ENCODE results near the gene CREM.

The CREM gene

DNA sequence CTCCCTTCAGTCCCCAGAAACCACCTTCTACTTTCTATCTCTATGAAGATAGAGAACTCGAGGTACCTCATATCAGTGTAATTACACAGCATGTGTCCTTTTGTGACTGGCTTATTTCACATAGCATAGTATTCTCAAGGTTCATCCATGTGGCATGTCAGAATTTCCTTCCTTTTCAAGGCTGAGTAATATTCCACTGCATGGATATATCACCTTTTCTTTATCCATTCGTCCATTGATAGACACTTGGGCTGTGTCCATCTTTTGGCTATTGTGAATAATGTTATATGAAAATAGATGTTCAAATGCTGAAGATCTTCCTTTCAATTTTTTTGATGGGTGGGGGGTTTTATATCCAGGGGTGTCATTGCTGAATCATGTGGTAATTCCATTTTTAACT is 117.9 kb downstream of the CREM start:
- no peak overlapping the region for H3K4me3 ChIP-seq (ENCODE audit: control insufficient read depth, low read depth, low read length)
- TF ChIP-seq, protein P1, sequence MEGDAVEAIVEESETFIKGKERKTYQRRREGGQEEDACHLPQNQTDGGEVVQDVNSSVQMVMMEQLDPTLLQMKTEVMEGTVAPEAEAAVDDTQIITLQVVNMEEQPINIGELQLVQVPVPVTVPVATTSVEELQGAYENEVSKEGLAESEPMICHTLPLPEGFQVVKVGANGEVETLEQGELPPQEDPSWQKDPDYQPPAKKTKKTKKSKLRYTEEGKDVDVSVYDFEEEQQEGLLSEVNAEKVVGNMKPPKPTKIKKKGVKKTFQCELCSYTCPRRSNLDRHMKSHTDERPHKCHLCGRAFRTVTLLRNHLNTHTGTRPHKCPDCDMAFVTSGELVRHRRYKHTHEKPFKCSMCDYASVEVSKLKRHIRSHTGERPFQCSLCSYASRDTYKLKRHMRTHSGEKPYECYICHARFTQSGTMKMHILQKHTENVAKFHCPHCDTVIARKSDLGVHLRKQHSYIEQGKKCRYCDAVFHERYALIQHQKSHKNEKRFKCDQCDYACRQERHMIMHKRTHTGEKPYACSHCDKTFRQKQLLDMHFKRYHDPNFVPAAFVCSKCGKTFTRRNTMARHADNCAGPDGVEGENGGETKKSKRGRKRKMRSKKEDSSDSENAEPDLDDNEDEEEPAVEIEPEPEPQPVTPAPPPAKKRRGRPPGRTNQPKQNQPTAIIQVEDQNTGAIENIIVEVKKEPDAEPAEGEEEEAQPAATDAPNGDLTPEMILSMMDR (IDR thresholded peaks at IDR 0.05; ENCODE audit: control insufficient read depth, insufficient read depth, low read depth, low read length, missing control alignments), result no peak
- no peak for DNase-seq (ENCODE audit: low read depth)

DNA sequence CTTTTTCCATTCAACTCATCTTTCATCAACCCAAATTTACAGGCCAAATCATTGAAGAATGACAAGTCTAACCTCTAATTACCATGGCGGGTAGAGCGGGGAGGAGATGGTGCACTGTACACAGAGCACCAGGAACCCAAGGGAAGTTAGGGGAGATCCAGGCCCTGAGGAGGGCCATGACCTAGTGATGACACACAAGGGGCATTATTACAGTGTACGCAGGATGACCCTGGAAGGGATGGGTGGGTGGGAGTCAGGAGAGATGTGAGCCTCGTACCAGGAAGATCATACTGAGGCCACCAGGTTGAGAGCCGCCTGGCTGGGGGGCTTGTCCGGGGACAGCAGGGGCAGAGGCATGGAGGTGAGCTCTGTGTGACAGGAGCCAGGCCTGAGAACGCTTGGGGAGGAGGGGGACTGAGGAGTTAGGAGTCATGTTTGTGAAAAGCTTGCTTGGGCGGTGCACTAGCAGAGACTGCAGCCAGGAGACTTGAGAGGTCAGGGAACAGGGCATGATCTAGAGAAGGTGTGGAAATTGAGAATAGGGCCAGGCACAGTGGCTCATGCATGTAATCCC is 120.2 kb downstream of the CREM start:
- TF ChIP-seq, protein P1 (IDR thresholded peaks at IDR 0.05; ENCODE audit: control insufficient read depth, insufficient read depth, low read depth, low read length, missing control alignments), result no peak

DNA sequence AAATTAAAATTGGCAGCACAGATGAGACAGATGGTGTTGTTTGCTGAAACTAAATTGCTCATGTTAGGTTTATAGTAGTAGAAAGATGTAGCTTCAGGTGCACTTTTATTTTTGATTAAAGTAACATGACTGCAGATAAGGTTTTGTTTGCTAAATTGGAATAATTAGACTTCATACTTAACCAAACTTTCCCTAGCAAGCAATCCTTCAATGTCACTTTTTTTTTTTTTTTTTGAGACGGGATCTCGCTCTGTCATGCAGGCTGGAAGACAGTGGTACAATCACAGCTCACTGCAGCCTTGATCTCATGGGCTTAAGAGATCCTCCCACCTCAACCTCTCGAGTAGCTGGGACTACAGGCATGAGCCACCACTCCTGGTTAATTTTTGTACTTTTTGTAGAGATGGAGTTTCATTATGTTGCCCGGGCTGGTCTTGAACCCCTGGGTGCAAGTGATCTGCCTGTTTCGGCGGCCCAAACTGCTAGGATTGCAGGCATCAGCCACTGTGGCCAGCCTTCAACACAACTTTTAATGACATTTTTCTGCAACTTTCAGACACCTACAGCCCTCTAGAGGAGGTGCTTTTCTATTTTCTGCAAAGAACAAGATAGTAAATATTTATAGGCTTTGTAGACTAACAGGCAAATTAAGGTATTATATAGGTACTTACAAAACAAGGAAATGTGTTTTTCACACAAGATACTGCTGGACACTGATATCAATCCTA is 124.9 kb downstream of the CREM start:
- TF ChIP-seq, protein P1 (IDR thresholded peaks at IDR 0.05; ENCODE audit: control insufficient read depth, insufficient read depth, low read depth, low read length, missing control alignments), result no peak
- no peak for DNase-seq (ENCODE audit: low read depth)
- no peak overlapping the region for H3K4me3 ChIP-seq (ENCODE audit: control insufficient read depth, low read depth, low read length)

More for the DNA sequence above, 120.2 kb downstream of the CREM start:
- no peak for DNase-seq (ENCODE audit: low read depth)
- H3K4me3 ChIP-seq (ENCODE audit: control insufficient read depth, low read depth, low read length), result no peak overlapping the region

DNA sequence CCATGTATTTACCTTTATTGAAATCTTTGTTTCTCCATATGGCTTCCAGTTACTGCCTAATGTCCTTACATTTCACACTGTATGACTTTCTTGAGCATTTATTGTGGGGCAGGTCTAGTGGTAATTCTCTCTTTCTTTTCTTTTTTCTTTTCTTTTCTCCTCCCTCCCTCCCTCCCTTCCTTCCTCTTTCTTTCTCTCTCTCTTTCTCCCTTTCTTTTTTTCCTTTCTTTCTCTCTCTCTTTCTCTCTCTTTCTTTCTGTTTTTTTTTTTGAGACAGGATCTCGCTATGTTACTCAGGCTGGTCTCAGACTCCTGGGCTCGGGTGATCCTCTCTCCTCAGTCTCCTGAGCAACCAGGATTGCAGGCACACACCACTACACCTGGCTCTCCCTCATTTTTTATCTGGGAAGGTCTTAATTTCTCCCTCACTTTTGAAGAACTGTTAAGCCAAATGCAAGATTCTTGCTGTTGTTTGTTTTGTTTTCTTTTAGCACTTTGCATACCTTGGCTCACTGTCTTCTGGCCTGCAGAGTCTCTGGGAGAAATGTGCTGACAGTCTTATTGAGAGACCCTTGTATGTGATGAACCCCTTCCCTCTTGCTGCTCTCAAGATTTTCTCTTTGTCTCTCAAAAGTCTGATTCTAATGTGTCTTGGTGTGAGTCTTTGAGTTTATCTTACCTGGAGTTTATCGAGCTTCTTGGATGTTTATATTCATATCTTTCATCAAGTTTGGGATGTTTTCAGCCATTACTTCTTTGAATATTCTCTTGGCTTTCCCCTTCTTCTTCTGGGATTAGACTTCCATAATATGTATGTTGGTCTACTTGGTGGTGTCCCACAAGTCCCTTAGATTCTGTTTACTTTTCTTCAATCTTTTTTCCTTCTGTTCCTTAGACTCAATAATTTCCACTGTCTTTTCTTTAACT is 130.7 kb downstream of the CREM start:
- TF ChIP-seq, protein P1 (IDR thresholded peaks at IDR 0.05; ENCODE audit: control insufficient read depth, insufficient read depth, low read depth, low read length, missing control alignments), result no peak
- no peak for DNase-seq (ENCODE audit: low read depth)
- H3K4me3 ChIP-seq (ENCODE audit: control insufficient read depth, low read depth, low read length), result no peak overlapping the region

DNA sequence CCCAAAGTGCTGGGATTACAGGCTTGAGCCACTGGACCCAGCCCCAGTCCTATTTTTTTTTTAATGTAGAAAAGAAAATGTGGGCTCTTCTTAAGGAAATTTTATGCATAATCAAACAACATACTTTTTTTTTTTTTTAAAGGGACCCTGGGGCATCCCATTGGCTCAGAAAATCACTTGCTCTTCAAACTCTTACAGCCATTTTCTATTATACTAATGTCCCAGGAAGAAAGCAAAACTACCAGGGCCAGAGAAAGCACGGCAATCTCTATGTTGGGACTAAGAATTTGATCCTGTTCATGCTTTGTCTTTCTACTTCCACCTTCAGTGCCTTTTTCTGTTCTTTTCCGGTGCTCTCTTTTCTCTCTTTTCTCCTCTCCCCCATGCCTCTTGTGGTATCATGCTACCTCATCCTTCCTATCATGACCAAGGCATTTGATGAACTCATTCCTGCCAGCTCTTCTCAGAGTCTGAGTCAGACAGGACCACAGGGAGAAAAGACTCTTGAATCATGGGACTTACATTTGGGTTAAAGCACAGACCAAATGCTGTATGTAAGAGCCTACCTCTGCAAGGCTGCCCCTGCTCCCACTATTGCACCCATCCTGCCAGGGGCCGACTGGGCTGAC is 133.2 kb downstream of the CREM start:
- no peak overlapping the region for H3K4me3 ChIP-seq (ENCODE audit: control insufficient read depth, low read depth, low read length)
- DNase-seq (ENCODE audit: low read depth), result peak; percentile 67
- TF ChIP-seq, protein P1 (IDR thresholded peaks at IDR 0.05; ENCODE audit: control insufficient read depth, insufficient read depth, low read depth, low read length, missing control alignments), result no peak

DNA sequence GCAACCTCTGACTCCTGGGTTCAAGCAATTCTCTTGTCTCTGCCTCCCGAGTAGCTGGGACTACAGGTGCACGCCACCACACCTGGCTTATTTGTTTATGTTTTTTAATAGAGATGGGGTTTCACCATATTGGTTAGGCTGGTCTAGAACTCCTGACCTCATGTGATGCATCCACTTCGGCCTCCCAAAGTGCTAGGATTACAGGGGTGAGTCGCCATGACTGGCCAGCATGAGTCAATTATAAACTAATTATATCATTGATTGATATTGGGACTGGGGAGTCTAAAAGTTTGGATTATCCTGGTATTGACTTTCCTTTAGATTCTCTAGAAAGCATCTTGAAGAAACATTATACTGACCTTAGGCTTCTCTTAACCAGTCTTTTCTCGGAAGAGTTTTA is 135.8 kb downstream of the CREM start:
- TF ChIP-seq, protein P1 (IDR thresholded peaks at IDR 0.05; ENCODE audit: control insufficient read depth, insufficient read depth, low read depth, low read length, missing control alignments), result no peak
- no peak for DNase-seq (ENCODE audit: low read depth)
- H3K4me3 ChIP-seq (ENCODE audit: control insufficient read depth, low read depth, low read length), result no peak overlapping the region

Measured in AG09309 (cell line).